Fibroblast of mammary gland (primary cell): ENCODE data around the gene STPG4.

Experiments used
- DNase-seq: peaks from one replicate; pipeline ENCODE4 v3.0.0-alpha.2; 2010; ENCODE audit warnings: low read depth
- H3K4me3 ChIP-seq: 2 replicates; pipeline ENCODE4 v1.5.1; 2011; ENCODE audit warnings: low read depth, mild to moderate bottlenecking, low read length, moderate library complexity; ENCODE audit not compliant: control insufficient read depth
- CTCF ChIP-seq: conservative IDR thresholded peaks from 2 replicates; pipeline ENCODE4 v1.5.1; 2011; ENCODE audit warnings: low read depth, low read length, inconsistent platforms; ENCODE audit not compliant: control insufficient read depth, insufficient read depth

STPG4 gene

DNA sequence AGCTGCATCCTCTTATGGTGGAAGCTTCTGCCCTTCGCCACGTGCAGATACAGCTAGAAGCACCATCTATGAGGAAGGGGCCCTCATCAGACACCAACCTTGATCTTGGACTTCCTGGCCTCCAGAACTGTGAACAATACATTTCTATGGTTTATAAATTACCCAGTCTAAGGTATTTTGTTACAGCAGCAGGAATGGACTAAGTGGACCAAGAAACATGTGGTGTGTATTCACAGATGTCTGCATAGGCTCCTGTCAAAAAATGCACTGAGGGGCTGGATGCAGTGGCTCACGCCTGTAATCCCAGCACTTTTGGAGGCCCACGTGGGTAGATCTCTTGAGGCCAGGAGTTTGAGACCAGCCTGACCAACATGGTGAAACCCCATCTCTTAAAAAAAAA lies 57.5 kb downstream of the STPG4 start:
- TF ChIP-seq CTCF: no peak
- H3K4me3 ChIP-seq: no peak overlapping the region
- no peak for DNase-seq

- TF ChIP-seq CTCF: no peak
- no peak overlapping the region for H3K4me3 ChIP-seq
- DNase-seq: no peak
Measured at GRCh38 chr2:47096451-47096850, 58.7 kb downstream of the STPG4 start.

DNA sequence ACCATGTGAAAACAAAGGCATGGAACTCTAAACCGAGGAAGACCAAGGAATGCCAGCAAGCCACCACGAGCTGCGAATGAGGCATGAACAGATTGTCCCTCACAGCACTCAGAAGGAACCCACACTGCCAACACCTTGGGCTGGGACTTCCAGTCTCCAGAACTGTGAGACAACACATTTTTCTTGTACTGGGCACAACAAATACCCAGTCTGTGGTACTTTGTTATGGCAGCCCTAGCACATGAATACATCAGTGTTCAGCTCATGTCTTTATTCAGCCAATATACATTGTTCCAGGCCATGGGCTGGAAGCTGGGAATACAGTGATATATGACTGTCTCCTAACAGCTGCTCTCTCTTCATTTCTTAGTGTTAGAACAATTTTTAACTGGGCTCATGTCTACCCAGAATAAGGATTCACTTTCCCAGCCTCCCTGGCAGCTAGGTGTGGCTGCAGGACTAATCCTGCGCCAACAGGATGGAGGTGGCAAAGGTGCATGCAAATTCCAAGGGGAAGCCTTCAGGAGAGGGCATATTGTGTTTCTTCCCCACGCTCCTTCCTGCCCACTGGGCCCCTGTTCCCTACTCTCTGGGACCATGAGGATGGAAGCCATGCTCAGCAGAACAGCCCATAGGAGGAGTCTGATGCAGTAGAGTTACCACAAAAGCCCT lies 59.6 kb downstream of the STPG4 start:
- TF ChIP-seq CTCF: no peak
- no peak overlapping the region for H3K4me3 ChIP-seq
- DNase-seq: no peak

- no peak overlapping the region for H3K4me3 ChIP-seq
- DNase-seq: peak; percentile 62
- TF ChIP-seq CTCF: no peak
Measured at GRCh38 chr2:47094511-47095142, 60.5 kb downstream of the STPG4 start.

DNA sequence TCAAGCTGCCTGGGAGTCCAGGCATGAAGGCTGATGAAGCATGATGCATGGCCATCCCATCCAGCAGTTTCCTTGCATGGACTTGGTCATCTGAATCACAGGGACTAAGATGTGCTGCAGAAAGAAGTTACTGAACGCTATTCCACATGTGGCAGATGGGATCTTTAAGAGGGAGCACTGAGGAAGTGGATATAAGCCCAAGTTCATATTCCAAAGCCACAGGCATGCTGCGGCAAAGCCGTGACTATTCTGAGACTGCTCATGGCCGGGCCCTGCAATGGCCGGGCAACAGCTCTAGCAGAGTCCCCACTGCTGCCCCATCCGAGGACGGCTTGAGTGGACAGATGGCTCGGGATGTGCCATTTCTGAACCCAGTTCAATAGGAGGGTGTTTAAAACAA lies 61.5 kb downstream of the STPG4 start:
- H3K4me3 ChIP-seq: no peak overlapping the region
- DNase-seq: no peak
- TF ChIP-seq CTCF: no peak

DNA sequence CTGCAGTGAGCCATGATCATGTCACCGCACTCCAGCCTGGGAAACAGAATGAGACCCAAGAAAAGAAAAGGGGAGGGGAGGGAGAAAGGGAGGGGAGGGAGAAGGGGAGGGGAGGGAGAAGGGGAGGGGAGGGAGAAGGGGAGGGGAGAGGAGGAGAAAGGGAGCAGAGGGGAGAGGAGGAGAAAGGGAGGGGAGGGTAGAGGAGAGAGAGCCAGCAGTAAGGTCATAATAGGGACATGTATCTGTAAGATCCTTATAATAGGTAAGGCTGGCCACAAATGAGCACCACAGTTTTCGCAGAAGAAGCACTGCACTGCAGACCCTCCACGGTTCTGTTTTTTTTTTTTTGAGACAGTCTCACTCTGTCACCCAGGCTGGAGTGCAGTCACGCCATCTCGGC lies 62.6 kb downstream of the STPG4 start:
- no peak overlapping the region for H3K4me3 ChIP-seq
- DNase-seq: no peak

More for the DNA sequence above, 62.6 kb downstream of the STPG4 start:
- TF ChIP-seq CTCF: no peak
